Measurements from ENCODE around the gene FCN1.

- no peak for TF ChIP-seq USF2 (IDR thresholded peaks at IDR 0.05; ENCODE audit: borderline replicate concordance, low read depth, low read length)
- TF ChIP-seq, protein P1, sequence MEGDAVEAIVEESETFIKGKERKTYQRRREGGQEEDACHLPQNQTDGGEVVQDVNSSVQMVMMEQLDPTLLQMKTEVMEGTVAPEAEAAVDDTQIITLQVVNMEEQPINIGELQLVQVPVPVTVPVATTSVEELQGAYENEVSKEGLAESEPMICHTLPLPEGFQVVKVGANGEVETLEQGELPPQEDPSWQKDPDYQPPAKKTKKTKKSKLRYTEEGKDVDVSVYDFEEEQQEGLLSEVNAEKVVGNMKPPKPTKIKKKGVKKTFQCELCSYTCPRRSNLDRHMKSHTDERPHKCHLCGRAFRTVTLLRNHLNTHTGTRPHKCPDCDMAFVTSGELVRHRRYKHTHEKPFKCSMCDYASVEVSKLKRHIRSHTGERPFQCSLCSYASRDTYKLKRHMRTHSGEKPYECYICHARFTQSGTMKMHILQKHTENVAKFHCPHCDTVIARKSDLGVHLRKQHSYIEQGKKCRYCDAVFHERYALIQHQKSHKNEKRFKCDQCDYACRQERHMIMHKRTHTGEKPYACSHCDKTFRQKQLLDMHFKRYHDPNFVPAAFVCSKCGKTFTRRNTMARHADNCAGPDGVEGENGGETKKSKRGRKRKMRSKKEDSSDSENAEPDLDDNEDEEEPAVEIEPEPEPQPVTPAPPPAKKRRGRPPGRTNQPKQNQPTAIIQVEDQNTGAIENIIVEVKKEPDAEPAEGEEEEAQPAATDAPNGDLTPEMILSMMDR (IDR thresholded peaks at IDR 0.05): no peak
- TF ChIP-seq RFX5 (IDR thresholded peaks at IDR 0.05; ENCODE audit: low read length): no peak
- TF ChIP-seq, protein P2, sequence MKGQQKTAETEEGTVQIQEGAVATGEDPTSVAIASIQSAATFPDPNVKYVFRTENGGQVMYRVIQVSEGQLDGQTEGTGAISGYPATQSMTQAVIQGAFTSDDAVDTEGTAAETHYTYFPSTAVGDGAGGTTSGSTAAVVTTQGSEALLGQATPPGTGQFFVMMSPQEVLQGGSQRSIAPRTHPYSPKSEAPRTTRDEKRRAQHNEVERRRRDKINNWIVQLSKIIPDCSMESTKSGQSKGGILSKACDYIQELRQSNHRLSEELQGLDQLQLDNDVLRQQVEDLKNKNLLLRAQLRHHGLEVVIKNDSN (IDR thresholded peaks at IDR 0.05; ENCODE audit: borderline replicate concordance, low read depth): no peak
- no peak for TF ChIP-seq POLR2AphosphoS5 (IDR thresholded peaks at IDR 0.05; ENCODE audit: low read depth, low read length)
- TF ChIP-seq, protein P3, sequence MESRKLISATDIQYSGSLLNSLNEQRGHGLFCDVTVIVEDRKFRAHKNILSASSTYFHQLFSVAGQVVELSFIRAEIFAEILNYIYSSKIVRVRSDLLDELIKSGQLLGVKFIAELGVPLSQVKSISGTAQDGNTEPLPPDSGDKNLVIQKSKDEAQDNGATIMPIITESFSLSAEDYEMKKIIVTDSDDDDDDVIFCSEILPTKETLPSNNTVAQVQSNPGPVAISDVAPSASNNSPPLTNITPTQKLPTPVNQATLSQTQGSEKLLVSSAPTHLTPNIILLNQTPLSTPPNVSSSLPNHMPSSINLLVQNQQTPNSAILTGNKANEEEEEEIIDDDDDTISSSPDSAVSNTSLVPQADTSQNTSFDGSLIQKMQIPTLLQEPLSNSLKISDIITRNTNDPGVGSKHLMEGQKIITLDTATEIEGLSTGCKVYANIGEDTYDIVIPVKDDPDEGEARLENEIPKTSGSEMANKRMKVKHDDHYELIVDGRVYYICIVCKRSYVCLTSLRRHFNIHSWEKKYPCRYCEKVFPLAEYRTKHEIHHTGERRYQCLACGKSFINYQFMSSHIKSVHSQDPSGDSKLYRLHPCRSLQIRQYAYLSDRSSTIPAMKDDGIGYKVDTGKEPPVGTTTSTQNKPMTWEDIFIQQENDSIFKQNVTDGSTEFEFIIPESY (IDR thresholded peaks at IDR 0.05; ENCODE audit: borderline replicate concordance, low read depth): no peak
Measured at GRCh38 chr9:134899818-134900217, 17.9 kb downstream of the FCN1 start.

All from SK-N-SH (cell line).